Endothelial cell of umbilical vein (primary cell): ENCODE measurements around the gene CLEC2L. TPM values are rescaled to one million over a fixed set of nuclear protein-coding genes. Genes with fewer than 3 reads are reported as not detected.

Experiments
- BruUV-seq: library from RNA; stranded (reverse); fragments of 400-500 nt; replicated peaks from 2 replicates; lab custom pipeline; 2021; lab: Mats Ljungman, UMichigan
- CTCF ChIA-PET: fragments of 300-600, 350-600 bp; sonication (Branson Sonifier 250); formaldehyde crosslinking; loops from one replicate; lab custom pipeline; 2021; ENCODE audit warnings: antibody characterized with exemption, inconsistent platforms; lab: Charles Lee
- POLR2A ChIA-PET: fragments of 300-600, 350-600 bp; sonication (Branson Sonifier 250); formaldehyde crosslinking; loops from one replicate; lab custom pipeline; 2021; ENCODE audit warnings: antibody characterized with exemption, inconsistent platforms; lab: Charles Lee
- DNase-seq: peaks from one replicate; pipeline ENCODE4 v3.0.0-alpha.2; 2011; ENCODE audit warnings: low read depth, low spot score
- FAIRE-seq: peaks from 2 replicates; lab custom pipeline; 2011; peaks lifted over from hg19 to GRCh38; lab: Jason Lieb, UNC
- H2AFZ ChIP-seq: 2 replicates; pipeline ENCODE4 v1.6.0; 2012; ENCODE audit warnings: low read depth, low read length, control low read depth, inconsistent platforms
- H3K27ac ChIP-seq: 2 replicates; pipeline ENCODE4 v1.5.1; 2011; ENCODE audit warnings: low read depth, mild to moderate bottlenecking, control low read depth, low read length, moderate library complexity; ENCODE audit not compliant: insufficient read depth
- H3K27me3 ChIP-seq, 2 experiments: 2 replicates each; pipeline versions ENCODE4 v1.6.0 to v1.6.1; 2011; ENCODE audit warnings: low read length in 2 of 2, mixed read lengths in 1 of 2; ENCODE audit not compliant: control insufficient read depth in 2 of 2, insufficient read depth in 2 of 2
- H3K36me3 ChIP-seq, 2 experiments: 2 replicates in 1 of 2; 3 replicates in 1 of 2; pipeline ENCODE4 v1.5.1; 2011; ENCODE audit warnings: low read length in 2 of 2, mild to moderate bottlenecking in 1 of 2, moderate library complexity in 1 of 2; ENCODE audit not compliant: control insufficient read depth in 2 of 2, insufficient read depth in 2 of 2; ENCODE audit errors: extremely low read depth in 1 of 2
- H3K4me1 ChIP-seq: 3 replicates; pipeline ENCODE4 v1.5.1; 2011; ENCODE audit warnings: mild to moderate bottlenecking, low read length; ENCODE audit not compliant: control insufficient read depth, insufficient read depth; ENCODE audit errors: extremely low read depth
- H3K4me2 ChIP-seq: 2 replicates; pipeline ENCODE4 v1.6.1; 2011; ENCODE audit warnings: low read length, control low read depth, mixed read lengths; ENCODE audit not compliant: insufficient read depth
- H3K4me3 ChIP-seq, 3 experiments: fragments of 200-600 bp in 1 of 3; sonication (generic), shearing (Covaris generic) in 1 of 3; replicated peaks in 1 of 3; 2 replicates each; pipeline ENCODE4 v1.5.1; 2011 to 2016; ENCODE audit warnings: control low read depth in 3 of 3, low read length in 3 of 3, mild to moderate bottlenecking in 2 of 3, inconsistent platforms in 1 of 3, low read depth in 1 of 3, moderate library complexity in 1 of 3; ENCODE audit not compliant: insufficient read depth in 1 of 3
- H3K79me2 ChIP-seq: 2 replicates; pipeline ENCODE4 v1.6.0; 2012; ENCODE audit warnings: low read length, inconsistent platforms; ENCODE audit not compliant: control insufficient read depth, insufficient read depth
- H3K9ac ChIP-seq: replicated peaks from 2 replicates; pipeline ENCODE3; 2011; ENCODE audit warnings: low read length, control low read depth; ENCODE audit not compliant: insufficient read depth; ENCODE audit errors: extremely low read depth
- H3K9me1 ChIP-seq: replicated peaks from 3 replicates; pipeline ENCODE4 v1.6.0; 2011; ENCODE audit warnings: mild to moderate bottlenecking, low read length; ENCODE audit not compliant: control insufficient read depth, insufficient read depth; ENCODE audit errors: extremely low read depth
- H3K9me3 ChIP-seq: replicated peaks from 2 replicates; pipeline ENCODE4 v1.5.1; 2012; ENCODE audit warnings: low read length, inconsistent platforms; ENCODE audit not compliant: control insufficient read depth, insufficient read depth
- H4K20me1 ChIP-seq: replicated peaks from 2 replicates; pipeline ENCODE3; 2011; ENCODE audit warnings: mild to moderate bottlenecking, low read length; ENCODE audit not compliant: control insufficient read depth, insufficient read depth; ENCODE audit errors: extremely low read depth
- EZH2 ChIP-seq: IDR thresholded peaks from 2 replicates; pipeline ENCODE4 v1.6.1; 2012; ENCODE audit warnings: borderline replicate concordance, low read depth, mild to moderate bottlenecking, moderate library complexity, low read length, inconsistent platforms; ENCODE audit not compliant: severe bottlenecking
- FOS ChIP-seq: IDR thresholded peaks from 2 replicates; pipeline ENCODE4 v1.6.1; 2011; ENCODE audit warnings: mild to moderate bottlenecking, low read length, moderate library complexity, borderline replicate concordance; ENCODE audit not compliant: insufficient read depth
- GATA2 ChIP-seq: IDR thresholded peaks from 2 replicates; pipeline ENCODE4 v1.7.0; 2011; ENCODE audit warnings: low read depth, mild to moderate bottlenecking, moderate library complexity, mixed read lengths, low read length; ENCODE audit not compliant: insufficient read length, insufficient read depth
- JUN ChIP-seq: IDR thresholded peaks from 2 replicates; pipeline ENCODE4 v1.6.1; 2011; ENCODE audit warnings: borderline replicate concordance, low read depth; ENCODE audit not compliant: insufficient read length, insufficient read depth
- MYC ChIP-seq: IDR thresholded peaks from one replicate; pipeline ENCODE4 v1.6.1; 2011; ENCODE audit warnings: mild to moderate bottlenecking, low read depth, low read length
- POLR2A ChIP-seq: IDR thresholded peaks from 2 replicates; pipeline ENCODE4 v1.6.1; 2012; ENCODE audit warnings: low read depth, mild to moderate bottlenecking, control low read depth, low read length
- POLR2AphosphoS5 ChIP-seq: IDR thresholded peaks from 2 replicates; pipeline ENCODE4 v1.6.1; 2012; ENCODE audit warnings: low read depth, mild to moderate bottlenecking, control low read depth, low read length, moderate library complexity; ENCODE audit not compliant: insufficient read depth
- dilution Hi-C: fragments of 300-500 bp; cut with MboI; formaldehyde crosslinking; loops from one replicate; pipeline ENCODE4 v1.15.0; 2019; ENCODE audit warnings: low sequenced_read_pairs; ENCODE audit not compliant: extremely low pct_ligation_motif_present
- intact Hi-C: fragments of 100-400 bp; cut with micrococcal nuclease; formaldehyde crosslinking; loops from one replicate; pipeline ENCODE4 v1.10.0; 2022
- polyA plus RNA-seq, 4 experiments: library from polyadenylated mRNA; depleted of rRNA in 3 of 4; stranded (reverse) in 3 of 4; unstranded in 1 of 4; fragments of >200 nt; gene quantifications; 2 replicates each; pipeline versions ENCODE4 v1.2.1 to v1.2.3, GENCODE V29; 2011 to 2012; ENCODE audit warnings: missing spikeins in 1 of 4
- total RNA-seq: library from RNA; stranded (reverse); gene quantifications from 2 replicates; pipeline ENCODE4 v1.2.3, GENCODE V29; 2021
- TF ChIP-seq, protein P1 (sequence below), 2 donors: IDR thresholded peaks; 1 replicate in 1 of 2; 2 replicates in 1 of 2; pipeline ENCODE4 v1.5.1; 2011; ENCODE audit warnings: low read length in 2 of 2, mild to moderate bottlenecking in 2 of 2, moderate library complexity in 2 of 2, control low read depth in 1 of 2, inconsistent platforms in 1 of 2, low read depth in 1 of 2; ENCODE audit not compliant: insufficient read depth in 1 of 2; ENCODE audit errors: extremely low read depth in 1 of 2
- TF ChIP-seq, protein P2 (sequence below): IDR thresholded peaks from 2 replicates; pipeline ENCODE4 v1.6.1; 2011; ENCODE audit not compliant: insufficient read depth, insufficient read length

CLEC2L gene
- total and polyA plus RNA-seq, 2 donors (not counting 3 experiments of a cell fraction or from before 2014, with no cell fraction given): not detected

DNA sequence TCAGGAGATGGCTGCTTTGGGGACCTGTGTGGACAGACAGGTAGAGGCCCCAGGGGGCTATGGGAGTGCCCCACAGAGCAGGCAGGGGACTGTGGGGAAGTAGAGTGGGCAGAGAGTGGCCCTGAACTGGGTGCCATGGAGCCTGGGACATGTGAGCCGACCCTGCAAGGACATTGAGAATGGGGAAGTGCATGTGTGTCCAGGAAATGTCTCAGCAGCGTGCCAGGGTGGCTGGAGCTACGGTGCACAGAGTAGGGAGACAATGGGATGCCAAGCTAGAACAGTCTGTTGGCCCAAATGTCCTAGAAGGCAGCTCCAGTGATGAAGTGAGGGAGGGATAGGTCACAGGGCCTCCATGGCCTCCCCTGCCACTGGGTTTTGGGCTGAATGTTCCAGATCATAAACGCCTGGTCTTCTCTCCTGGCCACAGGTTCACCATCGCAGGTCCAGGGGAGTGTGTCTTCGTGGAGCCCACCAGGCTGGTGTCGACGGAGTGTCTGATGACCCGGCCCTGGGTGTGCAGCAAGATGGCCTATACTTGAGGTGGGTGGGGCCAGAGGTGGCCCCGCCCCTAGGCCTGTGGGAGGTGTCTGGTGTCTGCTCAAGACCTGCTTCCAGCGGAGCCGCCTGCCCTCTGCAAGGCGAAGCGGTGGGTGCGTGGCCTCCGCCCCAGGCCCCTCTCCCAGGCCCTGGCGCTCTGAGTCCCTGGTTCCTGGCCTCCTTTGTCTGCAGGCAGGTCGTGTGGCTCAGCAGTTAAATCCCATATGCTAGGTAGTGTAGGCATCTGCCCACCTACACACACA is 20.5 kb downstream of the CLEC2L start:
- intact Hi-C loops: no loop called here
- H3K27me3 ChIP-seq: no peaks in the 10 kb centered on the region
- ChIA-PET CTCF (interaction anchor here (0.9 kb wide), 1 partner anchor 44 kb away, joined by 3 read pairs; no protein-coding TSS in a partner anchor), POLR2A (no interaction called here)
- no peaks in the 10 kb centered on the region for H3K36me3 ChIP-seq
- BruUV-seq: no TSS peak
- no peak overlapping the region for H3K9ac ChIP-seq
- no peaks in the 10 kb centered on the region for H3K9me3 ChIP-seq
- TF ChIP-seq, protein P1, sequence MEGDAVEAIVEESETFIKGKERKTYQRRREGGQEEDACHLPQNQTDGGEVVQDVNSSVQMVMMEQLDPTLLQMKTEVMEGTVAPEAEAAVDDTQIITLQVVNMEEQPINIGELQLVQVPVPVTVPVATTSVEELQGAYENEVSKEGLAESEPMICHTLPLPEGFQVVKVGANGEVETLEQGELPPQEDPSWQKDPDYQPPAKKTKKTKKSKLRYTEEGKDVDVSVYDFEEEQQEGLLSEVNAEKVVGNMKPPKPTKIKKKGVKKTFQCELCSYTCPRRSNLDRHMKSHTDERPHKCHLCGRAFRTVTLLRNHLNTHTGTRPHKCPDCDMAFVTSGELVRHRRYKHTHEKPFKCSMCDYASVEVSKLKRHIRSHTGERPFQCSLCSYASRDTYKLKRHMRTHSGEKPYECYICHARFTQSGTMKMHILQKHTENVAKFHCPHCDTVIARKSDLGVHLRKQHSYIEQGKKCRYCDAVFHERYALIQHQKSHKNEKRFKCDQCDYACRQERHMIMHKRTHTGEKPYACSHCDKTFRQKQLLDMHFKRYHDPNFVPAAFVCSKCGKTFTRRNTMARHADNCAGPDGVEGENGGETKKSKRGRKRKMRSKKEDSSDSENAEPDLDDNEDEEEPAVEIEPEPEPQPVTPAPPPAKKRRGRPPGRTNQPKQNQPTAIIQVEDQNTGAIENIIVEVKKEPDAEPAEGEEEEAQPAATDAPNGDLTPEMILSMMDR (IDR thresholded peaks at IDR 0.05; ENCODE audit: extremely low read depth in 1 of 2, insufficient read depth in 1 of 2, low read depth in 1 of 2, low read length in 2 of 2): no peak
- TF ChIP-seq POLR2A (no peak), POLR2AphosphoS5 (no peak), MYC (no peak), FOS (no peak), EZH2 (no peak), GATA2 (no peak), JUN (no peak)
- TF ChIP-seq, protein P2, sequence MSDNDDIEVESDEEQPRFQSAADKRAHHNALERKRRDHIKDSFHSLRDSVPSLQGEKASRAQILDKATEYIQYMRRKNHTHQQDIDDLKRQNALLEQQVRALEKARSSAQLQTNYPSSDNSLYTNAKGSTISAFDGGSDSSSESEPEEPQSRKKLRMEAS: no peak
- no peaks in the 10 kb centered on the region for H3K9me1 ChIP-seq
- H2AFZ ChIP-seq: no peak overlapping the region
- H3K4me2 ChIP-seq: no peak overlapping the region
- H3K27ac ChIP-seq: no peak overlapping the region
- FAIRE-seq: no peak
- H3K4me3 ChIP-seq: no peak overlapping the region
- H3K79me2 ChIP-seq: no peaks in the 10 kb centered on the region
- H4K20me1 ChIP-seq: no peaks in the 10 kb centered on the region
- H3K4me1 ChIP-seq: no peaks in the 10 kb centered on the region
- dilution Hi-C loops: no loop called here
- DNase-seq: no peak
